HFF-Myc (cell line): ENCODE measurements around the gene APMAP.

Source experiments
- DNase-seq: peaks from one replicate; pipeline ENCODE4 v3.0.0-alpha.2; 2011; ENCODE audit warnings: low read depth; ENCODE audit errors: extremely low read depth
- H3K4me3 ChIP-seq: replicated peaks from 2 replicates; pipeline ENCODE4 v1.5.1; 2011; ENCODE audit warnings: low read depth, mild to moderate bottlenecking, control low read depth, low read length
- CTCF ChIP-seq: IDR thresholded peaks from 2 replicates; pipeline ENCODE4 v1.5.1; 2012; ENCODE audit warnings: mild to moderate bottlenecking, low read depth, low read length, control low read depth; ENCODE audit errors: missing control alignments

APMAP gene

GRCh38 chr20:25018841-25019240 is 26.3 kb upstream of the APMAP start:
- no peak for TF ChIP-seq CTCF
- no peak overlapping the region for H3K4me3 ChIP-seq
- DNase-seq, result no peak

- no peak for TF ChIP-seq CTCF
- DNase-seq, result no peak
Observed at GRCh38 chr20:25018425-25018824, 25.9 kb upstream of the APMAP start.

GRCh38 chr20:25017257-25017803 is 24.8 kb upstream of the APMAP start:
- H3K4me3 ChIP-seq, result no peak overlapping the region
- TF ChIP-seq CTCF, result no peak
- DNase-seq, result no peak

More at GRCh38 chr20:25018425-25018824, 25.9 kb upstream of the APMAP start:
- no peak overlapping the region for H3K4me3 ChIP-seq

GRCh38 chr20:25016471-25016870 is 23.9 kb upstream of the APMAP start:
- DNase-seq, result no peak
- no peak for TF ChIP-seq CTCF
- no peak overlapping the region for H3K4me3 ChIP-seq

- no peak for DNase-seq
Observed at GRCh38 chr20:25015986-25016385, 23.4 kb upstream of the APMAP start.

GRCh38 chr20:25014816-25015215 is 22.3 kb upstream of the APMAP start:
- no peak for DNase-seq
- no peak overlapping the region for H3K4me3 ChIP-seq
- TF ChIP-seq CTCF, result no peak

More at GRCh38 chr20:25015986-25016385, 23.4 kb upstream of the APMAP start:
- no peak overlapping the region for H3K4me3 ChIP-seq
- no peak for TF ChIP-seq CTCF
